Middle frontal gyrus (tissue), 1 donor: ENCODE data around the gene EIF4B.
A peak's percentile ranks its signal among the peaks of the same experiment; 100 is the strongest.
"Not testable (repeated sequence)": the region's sequence is repeated elsewhere in the genome, so short reads cannot be mapped to it uniquely, and the experiment has no call there.

Source experiments
- DNase-seq: peaks from one replicate; pipeline ENCODE4 v3.0.0-alpha.2; 2015; ENCODE audit warnings: low spot score; ENCODE audit errors: extremely low spot score

EIF4B gene

GRCh38 chr12:53005986-53006809 is at the start of gene EIF4B:
Gene EIF4B (plus strand): TSS chr12:53006456. CDS start chr12:53006484, 28 bp downstream.
- peak; percentile 98 for DNase-seq

GRCh38 chr12:52956987-52957386 is 49.3 kb upstream of the EIF4B start:
- DNase-seq: no peak

GRCh38 chr12:52964556-52965336 is 41.5 kb upstream of the EIF4B start:
- DNase-seq: no peak

- no peak for DNase-seq
These were observed 40.9 kb upstream of the EIF4B start for GRCh38 chr12:52965337-52965731.

GRCh38 chr12:52969166-52969795 is 37.0 kb upstream of the EIF4B start:
- DNase-seq: no peak

GRCh38 chr12:52969828-52970569 is 36.3 kb upstream of the EIF4B start:
- DNase-seq: no peak

GRCh38 chr12:52971679-52972329 is 34.5 kb upstream of the EIF4B start:
- DNase-seq: no peak

GRCh38 chr12:52975204-52975603 is 31.1 kb upstream of the EIF4B start:
- DNase-seq: no peak

- DNase-seq: no peak
These were observed 30.3 kb upstream of the EIF4B start for GRCh38 chr12:52975820-52976573.

- no peak for DNase-seq
These were observed 29.6 kb upstream of the EIF4B start for GRCh38 chr12:52976574-52977071.

- no peak for DNase-seq
These were observed 29.1 kb upstream of the EIF4B start for GRCh38 chr12:52977170-52977569.

- DNase-seq: no peak
These were observed 26.1 kb upstream of the EIF4B start for GRCh38 chr12:52980096-52980649.

- DNase-seq: peak; percentile 78
These were observed 25.4 kb upstream of the EIF4B start for GRCh38 chr12:52980650-52981423.

- DNase-seq: no peak
These were observed 22.1 kb upstream of the EIF4B start for GRCh38 chr12:52984136-52984535.

GRCh38 chr12:52988898-52989297 is 17.4 kb upstream of the EIF4B start:
- no peak for DNase-seq

- no peak for DNase-seq
These were observed 16.1 kb upstream of the EIF4B start for GRCh38 chr12:52990206-52990605.

GRCh38 chr12:52992240-52992639 is 14.0 kb upstream of the EIF4B start:
- DNase-seq: not testable (repeated sequence)

- DNase-seq: no peak
These were observed 13.3 kb upstream of the EIF4B start for GRCh38 chr12:52992699-52993557.
